Nephron (organoid): Measurements from ENCODE around the gene GGA3.
A peak's percentile ranks its signal among the peaks of the same experiment; 100 is the strongest.
"Not testable (repeated sequence)": the region's sequence is repeated elsewhere in the genome, so short reads cannot be mapped to it uniquely, and the experiment has no call there.

Experiments
- H3K27ac Mint-ChIP-seq, 3 experiments: 2 replicates each; pipeline ENCODE4 v1.8.0; 2020; ENCODE audit warnings: mixed read lengths in 3 of 3, mild to moderate bottlenecking in 2 of 3, moderate library complexity in 1 of 3
- H3K27me3 Mint-ChIP-seq: 2 replicates; pipeline ENCODE4 v1.8.0; 2021; ENCODE audit warnings: low read depth, mild to moderate bottlenecking, moderate library complexity, mixed read lengths
- H3K36me3 Mint-ChIP-seq: 2 replicates; pipeline ENCODE4 v1.8.0; 2020; ENCODE audit warnings: low read depth, mixed read lengths
- H3K4me1 Mint-ChIP-seq: 2 replicates; pipeline ENCODE4 v1.8.0; 2020; ENCODE audit warnings: mixed read lengths
- H3K4me3 Mint-ChIP-seq, 3 experiments: 2 replicates each; pipeline ENCODE4 v1.8.0; 2020; ENCODE audit warnings: mild to moderate bottlenecking in 3 of 3, mixed read lengths in 3 of 3, moderate library complexity in 2 of 3
- H3K9me3 Mint-ChIP-seq: 2 replicates; pipeline ENCODE4 v1.8.0; 2020; ENCODE audit warnings: mixed read lengths
- CTCF ChIP-seq, 3 experiments: fragments of 200-600 bp; sonication (generic); IDR thresholded peaks; one replicate each; pipeline ENCODE4 v1.5.0; 2021; ENCODE audit warnings: antibody characterized with exemption in 3 of 3; ENCODE audit not compliant: unreplicated experiment in 3 of 3

The GGA3 gene

GRCh38 chr17:75263055-75263454 is 1.6 kb upstream of the GGA3 start:
- Mint-ChIP-seq H3K4me1 (peaks cover 50% of the 10 kb centered on the region), H3K27me3 (peaks cover 3% of the 10 kb centered on the region), H3K36me3 (peaks cover 30% of the 10 kb centered on the region), H3K27ac (peak overlapping the region; percentile 100), H3K4me3 (peak overlapping the region; percentile 99 to 100 (median 100)), H3K9me3 (no peaks in the 10 kb centered on the region)
- no peak for TF ChIP-seq CTCF (IDR thresholded peaks at IDR 0.05; ENCODE audit: unreplicated experiment in 3 of 3)

- peak overlapping the region; percentile 99 to 100 (median 100) for H3K4me3 Mint-ChIP-seq
- H3K4me1 Mint-ChIP-seq: peaks cover 54% of the 10 kb centered on the region
Observed at GRCh38 chr17:75262112-75262606, 753 bp upstream of the GGA3 start.

GRCh38 chr17:75260641-75261335 is 618 bp downstream of the GGA3 start:
- Mint-ChIP-seq H3K27ac (peak overlapping the region; percentile 100), H3K9me3 (no peaks in the 10 kb centered on the region), H3K36me3 (peaks cover 21% of the 10 kb centered on the region), H3K4me1 (peaks cover 58% of the 10 kb centered on the region), H3K4me3 (peak overlapping the region; percentile 99 to 100 (median 100)), H3K27me3 (no peaks in the 10 kb centered on the region)
- TF ChIP-seq CTCF (IDR thresholded peaks at IDR 0.05; ENCODE audit: unreplicated experiment in 3 of 3): no peak

More at GRCh38 chr17:75262112-75262606, 753 bp upstream of the GGA3 start:
- Mint-ChIP-seq H3K9me3 (no peaks in the 10 kb centered on the region), H3K27ac (peak overlapping the region; percentile 100), H3K27me3 (no peaks in the 10 kb centered on the region), H3K36me3 (peaks cover 29% of the 10 kb centered on the region)
- no peak for TF ChIP-seq CTCF (IDR thresholded peaks at IDR 0.05; ENCODE audit: unreplicated experiment in 3 of 3)

DNA sequence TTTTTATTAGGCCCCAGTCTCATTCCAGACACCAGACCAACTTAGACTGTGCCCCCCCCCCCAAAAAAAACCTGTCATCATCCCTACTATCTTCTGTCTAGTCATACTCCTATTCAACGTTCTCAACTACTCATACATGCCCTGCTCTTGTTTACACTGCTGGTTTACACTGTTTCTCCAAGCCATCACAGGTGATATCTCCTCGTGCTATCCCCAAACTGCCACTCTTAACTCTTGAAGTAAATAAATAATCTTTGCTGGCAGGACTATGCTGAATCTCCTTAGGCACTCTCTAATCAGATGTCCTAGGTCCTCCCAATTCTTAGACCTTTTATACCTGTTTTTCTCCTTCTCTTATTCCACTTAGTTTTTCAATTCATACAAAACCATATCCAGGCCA is 4.2 kb downstream of the GGA3 start:
- H3K4me3 Mint-ChIP-seq: peak overlapping the region; percentile 5 to 29 (median 6)
- H3K36me3 Mint-ChIP-seq, H3K27me3 Mint-ChIP-seq, H3K9me3 Mint-ChIP-seq, H3K27ac Mint-ChIP-seq: not testable (repeated sequence)
- peaks cover 54% of the 10 kb centered on the region for H3K4me1 Mint-ChIP-seq

DNA sequence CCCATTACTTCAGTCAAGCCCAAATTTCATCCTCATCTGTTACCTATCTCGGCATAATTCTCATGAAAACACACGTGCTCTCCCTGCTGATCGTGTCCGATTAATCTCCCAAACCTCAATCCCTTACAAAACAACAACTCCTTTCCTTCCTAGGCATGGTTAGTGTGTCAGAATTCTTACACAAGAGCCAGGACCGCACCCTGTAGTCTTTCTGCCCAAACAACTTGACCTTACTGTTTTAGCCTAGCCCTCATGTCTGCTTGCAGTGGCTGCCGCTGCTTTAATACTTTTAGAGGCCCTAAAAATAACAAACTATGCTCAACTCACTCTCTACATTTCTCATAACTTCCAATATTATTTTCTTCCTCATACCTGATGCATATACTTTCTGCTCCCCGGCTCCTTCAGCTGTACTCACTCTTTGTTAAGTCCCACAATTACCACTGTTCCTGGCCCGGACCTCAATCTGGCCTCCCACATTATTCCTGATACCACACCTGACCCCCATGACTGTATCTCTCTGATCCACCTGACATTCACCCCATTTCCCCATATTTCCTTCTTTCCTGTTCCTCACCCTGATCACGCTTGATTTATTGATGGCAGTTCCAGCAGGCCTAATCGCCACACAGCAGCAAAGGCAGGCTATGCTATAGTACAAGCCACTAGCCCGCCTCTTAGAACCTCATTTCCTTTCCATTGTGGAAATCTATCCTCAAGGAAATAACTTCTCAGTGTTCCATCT is 5.3 kb downstream of the GGA3 start:
- H3K27me3 Mint-ChIP-seq, H3K27ac Mint-ChIP-seq, H3K9me3 Mint-ChIP-seq, H3K36me3 Mint-ChIP-seq, H3K4me3 Mint-ChIP-seq: not testable (repeated sequence)
- peaks cover 46% of the 10 kb centered on the region for H3K4me1 Mint-ChIP-seq

- H3K36me3 Mint-ChIP-seq: no peaks in the 10 kb centered on the region
- TF ChIP-seq CTCF (IDR thresholded peaks at IDR 0.05; ENCODE audit: unreplicated experiment in 3 of 3): no peak
- no peaks in the 10 kb centered on the region for H3K27me3 Mint-ChIP-seq
- peak overlapping the region in 1 of 3 experiments; percentile 64 for H3K27ac Mint-ChIP-seq
- H3K4me3 Mint-ChIP-seq: no peak overlapping the region
- H3K4me1 Mint-ChIP-seq: peaks cover 26% of the 10 kb centered on the region
- no peaks in the 10 kb centered on the region for H3K9me3 Mint-ChIP-seq
Observed at GRCh38 chr17:75252039-75252816, 9.2 kb downstream of the GGA3 start.
